ENCODE data around the gene SEMA5A.
"Not testable (repeated sequence)": the region's sequence is repeated elsewhere in the genome, so short reads cannot be mapped to it uniquely, and the experiment has no call there.

DNA sequence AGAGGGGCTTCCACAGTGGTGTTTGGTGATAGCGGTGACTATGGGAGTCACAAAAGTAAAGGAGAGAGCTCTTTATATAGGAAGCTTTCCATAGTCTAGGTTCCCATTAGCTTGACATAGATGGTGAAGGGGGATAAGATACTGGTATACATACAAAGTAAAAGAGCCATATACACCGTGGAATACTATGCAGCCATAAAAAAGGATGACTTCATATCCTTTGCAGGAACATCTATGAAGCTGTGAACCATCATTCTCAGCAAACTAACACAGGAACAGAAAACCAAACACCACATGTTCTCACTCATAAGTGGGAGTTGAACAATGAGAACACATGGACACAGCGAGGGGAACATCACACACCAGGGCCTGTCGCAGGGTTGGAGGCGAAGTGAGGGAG, 146.1 kb downstream of the SEMA5A start:
- not testable (repeated sequence) for TF ChIP-seq POLR2A (IDR thresholded peaks at IDR 0.05; ENCODE audit: low read depth, low read length); POLR2AphosphoS5 (IDR thresholded peaks at IDR 0.05; ENCODE audit: low read depth, low read length); TAF1 (IDR thresholded peaks at IDR 0.05; ENCODE audit: borderline replicate concordance, low read depth, low read length)

Data from GM12892 (cell line).